Inflammatory macrophage treated with lipopolysaccharide for 4 hours (primary cell): Measurements from ENCODE around the gene FOXP2.
"Not testable (repeated sequence)": the region's sequence is repeated elsewhere in the genome, so short reads cannot be mapped to it uniquely, and the experiment has no call there.

Experiments
- DNase-seq: peaks from one replicate; pipeline ENCODE4 v3.0.0-alpha.2; 2020

The FOXP2 gene

GRCh38 chr7:114414156-114415063 is at the start of gene FOXP2:
FOXP2 (plus strand) TSS chr7:114414815; CDS start chr7:114426512, 11,697 bp downstream.
- no peak for DNase-seq

DNA sequence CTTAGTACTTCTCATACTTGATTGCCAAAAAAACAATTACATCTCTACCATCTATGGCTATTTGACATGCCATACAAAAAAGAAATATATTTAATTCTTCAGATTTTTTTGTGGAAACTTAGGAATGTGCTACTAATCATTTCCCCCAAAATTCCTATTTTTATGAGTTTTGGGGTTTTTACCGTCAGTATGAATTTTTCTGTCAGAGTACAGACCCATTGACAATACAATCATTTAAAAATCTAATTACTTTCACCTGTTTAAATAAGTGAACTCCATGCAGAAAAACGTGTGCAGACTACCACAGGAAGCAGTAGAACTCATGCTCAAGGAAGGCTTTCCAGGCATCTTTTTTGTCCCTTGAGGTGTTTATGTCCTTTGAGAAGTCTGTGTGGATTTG is 48.8 kb upstream of the FOXP2 start:
- no peak for DNase-seq

- DNase-seq, result no peak
These were observed 46.1 kb upstream of the FOXP2 start for GRCh38 chr7:114368492-114368891.

- DNase-seq, result no peak
These were observed 45.3 kb upstream of the FOXP2 start for GRCh38 chr7:114369294-114369693.

GRCh38 chr7:114372619-114373018 is 42.0 kb upstream of the FOXP2 start:
- no peak for DNase-seq

GRCh38 chr7:114375907-114376306 is 38.7 kb upstream of the FOXP2 start:
- no peak for DNase-seq

GRCh38 chr7:114383946-114384345 is 30.7 kb upstream of the FOXP2 start:
- not testable (repeated sequence) for DNase-seq

DNA sequence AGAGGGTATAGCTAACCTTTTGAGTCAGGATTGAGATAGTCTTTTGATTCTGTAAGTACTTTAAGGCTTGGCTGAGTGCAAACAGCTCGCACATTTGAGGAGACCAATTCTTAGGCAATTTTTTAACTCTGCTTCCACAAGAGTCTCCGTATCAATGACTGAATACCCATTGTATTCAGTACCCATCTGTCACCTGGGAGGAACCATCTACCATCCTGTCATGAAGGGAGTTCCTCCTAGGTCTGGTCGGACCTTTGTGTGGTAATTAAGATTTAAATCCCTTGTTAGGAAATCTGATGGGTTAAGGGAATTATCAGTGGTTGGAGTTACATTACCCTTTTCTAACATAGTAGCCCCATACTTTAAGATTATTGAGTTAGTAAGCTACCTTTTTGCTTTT is 30.3 kb upstream of the FOXP2 start:
- not testable (repeated sequence) for DNase-seq

DNA sequence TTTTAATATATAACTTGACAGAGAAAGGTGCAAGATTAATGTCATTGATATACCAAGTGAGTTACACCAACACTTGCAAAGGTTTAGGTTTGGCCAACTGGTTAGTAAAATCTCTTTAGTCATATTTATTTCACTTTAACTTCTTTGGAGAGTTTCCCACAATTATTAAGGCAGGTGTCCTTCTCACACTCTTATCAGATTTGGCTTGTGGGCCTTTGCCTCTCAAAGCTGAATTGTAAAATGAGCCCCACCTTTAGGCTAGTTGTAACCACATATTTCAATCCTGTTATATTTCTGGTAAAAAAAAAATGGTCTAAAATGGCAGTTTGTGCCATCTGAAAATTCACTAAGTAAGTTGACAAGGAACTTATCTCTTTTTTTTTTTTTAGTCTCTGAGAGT is 26.6 kb upstream of the FOXP2 start:
- DNase-seq, result no peak

- DNase-seq, result no peak
These were observed 21.9 kb upstream of the FOXP2 start for GRCh38 chr7:114392686-114393085.

GRCh38 chr7:114402876-114403635 is 11.6 kb upstream of the FOXP2 start:
- DNase-seq, result no peak

- DNase-seq, result no peak
These were observed 9.2 kb upstream of the FOXP2 start for GRCh38 chr7:114405427-114405826.

DNA sequence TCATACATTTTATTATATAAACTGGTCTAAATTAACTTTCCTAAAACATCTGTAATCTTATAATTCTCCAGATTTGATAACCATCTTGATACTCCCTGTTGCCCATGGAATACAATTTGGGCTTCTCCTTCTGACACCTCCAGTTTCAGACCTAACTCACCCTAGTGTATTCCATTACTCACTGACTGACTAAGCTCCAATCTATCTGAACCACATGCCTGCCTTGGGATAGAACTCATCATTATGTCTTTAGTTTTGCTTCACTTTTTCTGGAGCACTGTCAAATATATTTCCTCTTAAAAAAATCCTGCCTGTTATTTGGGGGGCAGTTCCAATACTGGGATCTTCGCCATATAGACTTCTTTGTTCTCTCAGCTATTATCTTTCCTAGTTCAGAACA is 4.9 kb upstream of the FOXP2 start:
- DNase-seq, result no peak

DNA sequence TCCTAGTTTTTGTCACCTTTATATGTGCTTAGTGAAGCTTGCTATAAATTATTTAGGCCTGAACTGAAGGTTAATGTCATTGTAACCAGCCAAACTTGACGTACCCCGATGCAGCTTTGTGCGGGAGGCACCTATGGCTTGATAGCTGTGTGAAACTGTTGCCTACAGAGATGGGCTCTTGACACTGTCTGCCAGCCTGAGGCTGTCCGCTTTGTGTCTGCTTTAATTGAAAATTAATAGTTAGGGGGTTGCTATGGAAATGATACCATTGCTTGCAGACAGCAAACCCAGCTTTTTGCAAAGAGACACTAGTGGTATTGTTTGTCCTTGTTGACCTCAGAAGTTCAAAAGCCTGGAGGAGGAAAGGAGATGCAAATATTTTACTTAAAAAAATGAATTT is 2.1 kb upstream of the FOXP2 start:
- no peak for DNase-seq

DNA sequence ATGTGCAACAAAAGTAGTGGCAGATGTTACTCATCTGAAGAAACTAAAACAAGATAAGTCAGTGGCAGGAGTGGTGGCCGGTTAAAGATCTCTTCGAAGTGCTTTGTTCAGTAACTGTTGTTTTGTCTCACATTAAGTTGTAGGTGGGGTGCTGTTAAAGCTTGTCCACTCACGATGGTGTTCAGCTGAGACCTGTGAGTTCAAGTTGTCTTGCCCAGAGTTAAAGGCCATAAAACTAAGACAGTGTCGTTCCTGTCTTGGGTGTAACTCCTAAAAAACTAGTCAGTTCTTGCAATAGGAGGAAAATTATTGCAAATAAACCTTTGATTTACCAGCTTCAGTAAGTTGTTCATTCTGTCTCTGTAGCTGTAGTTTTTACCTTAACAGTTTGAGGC is 857 bp upstream of the FOXP2 start:
- no peak for DNase-seq

- no peak for DNase-seq
These were observed 712 bp downstream of the FOXP2 start for GRCh38 chr7:114415064-114415989.

GRCh38 chr7:114416129-114416990 is 1.7 kb downstream of the FOXP2 start:
- DNase-seq, result no peak

DNA sequence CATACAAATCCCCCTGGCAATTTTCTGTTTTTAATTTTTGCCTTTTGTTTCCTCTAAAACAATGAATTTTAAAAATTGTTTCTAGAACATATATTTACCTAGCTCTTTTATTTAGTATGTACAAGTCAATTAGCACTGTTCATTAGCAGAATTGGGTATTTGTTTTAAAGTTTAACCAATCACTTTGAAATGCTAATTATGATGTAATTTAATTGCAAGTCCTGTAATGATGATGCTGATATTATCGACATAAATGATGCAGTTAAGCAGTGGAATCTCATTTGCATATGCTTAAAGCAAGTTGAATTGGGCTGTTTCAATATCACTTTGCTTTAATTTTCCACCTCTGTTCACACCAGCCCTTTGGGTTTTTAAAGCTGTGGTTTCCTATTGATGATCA is 2.7 kb downstream of the FOXP2 start:
- DNase-seq, result no peak

- no peak for DNase-seq
These were observed 3.5 kb downstream of the FOXP2 start for GRCh38 chr7:114418117-114418516.

DNA sequence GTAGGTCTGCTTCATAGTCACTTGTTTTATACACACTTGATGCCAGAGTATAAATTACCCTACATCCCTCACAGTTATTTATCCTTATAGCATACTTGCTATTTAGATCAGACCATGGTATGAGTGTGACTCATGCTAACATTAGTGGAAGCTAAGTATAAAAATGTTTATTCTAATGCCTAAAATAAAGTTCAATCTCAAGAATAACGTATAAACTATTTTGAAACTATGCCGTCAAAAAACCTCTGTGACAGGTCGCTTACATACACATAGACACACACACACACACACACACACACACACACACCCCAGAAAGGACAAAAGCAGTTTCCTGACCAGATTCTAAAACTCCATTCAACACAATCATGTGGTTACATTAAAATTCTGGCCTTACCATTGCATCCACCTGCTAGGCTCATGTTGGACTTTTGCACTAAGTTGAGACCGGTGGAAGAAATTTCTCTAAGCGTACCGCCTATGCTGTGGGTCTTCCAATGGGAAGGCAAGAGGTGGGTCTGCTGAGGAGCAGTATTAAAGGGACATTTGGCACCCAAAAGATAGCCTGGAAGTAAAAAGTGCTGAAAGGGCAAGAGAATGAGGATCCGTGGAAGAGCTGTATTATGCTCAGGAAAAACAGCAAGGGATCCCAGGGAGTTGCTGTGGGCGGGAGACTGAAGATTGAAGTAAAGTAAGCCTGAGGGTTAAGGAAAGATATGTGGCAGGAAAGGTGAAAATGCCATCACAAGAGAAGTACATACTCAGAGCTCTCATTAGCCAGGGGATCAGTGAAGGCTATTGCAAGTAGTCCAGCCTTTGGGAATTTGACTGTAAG is 5.0 kb downstream of the FOXP2 start:
- no peak for DNase-seq
